HG03439 (cell line): ENCODE results near the gene RABGAP1.
"Not testable (repeated sequence)": the region's sequence is repeated elsewhere in the genome, so short reads cannot be mapped to it uniquely, and the experiment has no call there.

Experiments
- ATAC-seq: cut with Tn5 transposase; IDR thresholded peaks from one replicate; pipeline ENCODE4 v1.9.1; 2021; ENCODE audit warnings: mild to moderate bottlenecking, moderate library complexity; ENCODE audit not compliant: unreplicated experiment

Gene RABGAP1

DNA sequence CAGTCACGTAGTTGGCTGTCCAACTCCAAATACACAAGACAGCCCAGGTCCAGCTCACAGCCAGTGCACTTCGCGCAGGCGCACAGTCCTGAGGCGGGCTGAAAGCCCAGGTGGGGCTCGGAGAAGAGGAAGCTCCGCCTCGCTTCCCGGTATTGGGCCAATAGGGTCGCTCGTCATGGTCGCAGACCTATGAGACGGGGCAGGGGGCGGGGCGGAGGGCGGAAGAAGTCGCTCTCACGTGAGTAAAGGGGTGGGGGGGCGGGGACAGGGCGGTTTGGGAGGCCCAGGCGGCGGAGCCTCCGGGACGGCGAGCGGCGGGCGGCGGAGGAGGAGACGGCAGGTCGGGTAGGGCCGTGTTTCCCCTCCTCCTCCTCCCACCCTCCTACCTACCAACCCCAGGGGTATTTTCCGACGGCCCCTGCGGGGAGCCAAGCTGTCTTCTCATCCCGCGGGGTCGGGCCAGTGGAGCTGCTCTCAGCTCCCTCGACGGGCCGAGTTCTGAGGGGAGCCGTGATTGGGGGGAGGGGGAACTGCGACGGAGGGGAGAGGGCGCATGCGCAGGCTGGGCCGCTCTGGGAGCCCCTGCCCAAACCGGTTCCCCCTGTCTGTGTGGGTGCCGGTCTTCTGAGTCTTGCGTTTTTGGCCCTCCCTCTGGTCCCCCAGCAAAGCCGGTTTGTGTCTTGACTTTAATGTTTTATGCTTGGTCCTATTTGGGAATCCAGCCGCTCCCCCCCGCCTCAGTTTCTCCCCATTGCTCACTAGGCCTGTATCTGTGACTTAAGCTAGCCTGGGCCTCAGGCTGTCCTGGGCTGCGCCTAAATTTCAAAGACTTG is at the start of gene RABGAP1:
Gene RABGAP1 (plus strand): TSS at position 272 of the 833 bp plus-strand sequence. CDS start 16,040 bp downstream, outside the sequence.
- peak; percentile 97 for ATAC-seq

DNA sequence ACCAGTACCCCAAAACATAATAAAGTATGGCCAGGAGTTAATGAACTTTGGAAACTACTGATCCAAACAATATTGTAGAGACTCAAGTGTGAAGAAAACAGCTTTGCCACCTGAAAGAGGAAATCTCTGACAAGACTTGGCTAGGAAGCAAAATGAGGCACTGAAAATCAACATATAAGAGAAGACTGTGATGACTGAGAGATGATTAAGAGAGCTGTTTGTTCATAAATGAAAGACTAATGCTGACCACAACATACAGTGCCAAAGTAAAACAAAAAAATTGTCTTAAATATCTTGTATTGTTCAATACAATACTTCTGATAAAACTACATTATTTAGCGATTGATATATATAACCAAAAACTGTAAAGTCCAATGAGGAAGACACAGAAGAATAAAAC is 42.9 kb upstream of the RABGAP1 start:
- no peak for ATAC-seq

DNA sequence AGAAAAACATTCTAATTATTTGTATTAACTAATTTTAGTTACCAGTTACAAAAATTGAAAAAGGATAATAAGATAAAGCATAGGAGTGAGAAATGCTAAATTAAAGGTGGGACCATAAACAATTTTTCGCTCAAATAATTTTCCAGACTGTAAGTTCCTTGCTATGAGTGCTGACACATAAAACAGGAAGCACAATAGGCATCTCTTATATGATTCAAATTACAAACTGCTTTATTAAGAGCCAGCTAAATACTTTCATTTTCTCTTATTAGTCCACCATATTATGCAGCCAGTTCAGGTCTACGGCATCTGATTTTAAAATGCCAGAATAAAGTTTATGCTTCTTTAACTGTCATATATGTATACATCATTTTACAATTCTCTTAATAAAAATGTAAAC is 40.0 kb upstream of the RABGAP1 start:
- no peak for ATAC-seq

DNA sequence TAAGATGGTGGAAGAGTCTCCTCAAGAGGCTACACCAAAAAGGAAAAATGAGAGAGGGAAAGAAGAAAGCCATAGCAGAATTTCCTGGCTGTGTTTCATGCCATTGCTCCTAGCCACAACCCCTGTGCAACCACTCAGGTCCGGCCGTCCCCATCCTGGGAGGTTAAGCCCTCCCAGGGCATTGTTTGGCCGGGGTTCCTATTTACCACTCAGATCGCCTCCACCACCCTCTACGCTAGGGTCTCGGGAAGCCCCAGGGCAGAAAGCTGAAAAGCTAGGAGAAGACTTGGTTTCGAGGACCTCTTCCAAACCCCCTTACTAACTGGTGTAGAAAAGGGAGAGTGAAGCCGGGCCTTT is 36.4 kb upstream of the RABGAP1 start:
- ATAC-seq, result peak; percentile 27

DNA sequence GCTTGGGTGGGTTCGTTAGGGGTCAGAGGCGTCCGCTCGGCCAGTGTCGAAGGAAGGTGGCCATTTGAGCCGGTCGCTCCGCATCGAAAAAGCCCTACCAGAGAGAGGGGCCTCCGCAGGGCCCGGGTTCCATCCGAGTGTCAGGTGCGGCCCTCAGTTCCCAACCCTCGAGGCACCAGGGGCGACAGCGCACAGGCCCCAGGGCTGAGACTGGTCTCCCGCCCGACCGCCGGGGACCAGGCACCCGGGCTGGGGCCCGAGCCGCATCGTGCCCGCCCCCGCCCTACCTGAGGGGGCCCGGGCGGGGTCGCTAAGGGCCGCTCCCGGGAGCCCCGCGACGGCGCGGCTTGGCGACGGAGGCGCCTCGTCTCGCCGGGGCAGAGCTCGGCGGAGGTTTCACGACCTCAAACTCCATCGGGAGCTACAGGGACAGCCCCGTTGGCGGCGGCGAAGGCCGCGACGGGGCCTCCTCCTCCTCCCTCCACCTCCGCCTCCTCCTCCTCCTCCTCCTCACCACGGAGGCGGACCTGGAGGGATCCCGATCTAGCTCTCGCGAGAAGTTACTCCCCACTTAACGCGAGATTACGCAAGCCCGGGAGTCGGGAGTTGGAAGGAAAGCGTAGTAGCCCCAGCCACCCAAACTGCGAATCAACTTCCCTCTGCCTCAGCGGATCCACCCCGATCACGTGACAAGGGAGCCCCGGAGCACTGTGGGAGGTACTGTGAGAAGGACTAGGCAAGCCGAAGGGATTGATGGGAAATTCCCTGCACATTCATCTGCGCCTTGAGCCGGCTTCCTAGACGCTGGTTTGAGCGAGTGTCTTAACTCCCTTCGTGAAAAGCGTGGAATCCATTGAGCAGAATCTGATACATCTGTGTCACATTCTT is 35.8 kb upstream of the RABGAP1 start, which contains the start of gene RC3H2:
Gene RC3H2 (minus strand): TSS at position 537 of the 888 bp plus-strand sequence. CDS start 7,850 bp downstream, outside the sequence.
- peak; percentile 90 for ATAC-seq

DNA sequence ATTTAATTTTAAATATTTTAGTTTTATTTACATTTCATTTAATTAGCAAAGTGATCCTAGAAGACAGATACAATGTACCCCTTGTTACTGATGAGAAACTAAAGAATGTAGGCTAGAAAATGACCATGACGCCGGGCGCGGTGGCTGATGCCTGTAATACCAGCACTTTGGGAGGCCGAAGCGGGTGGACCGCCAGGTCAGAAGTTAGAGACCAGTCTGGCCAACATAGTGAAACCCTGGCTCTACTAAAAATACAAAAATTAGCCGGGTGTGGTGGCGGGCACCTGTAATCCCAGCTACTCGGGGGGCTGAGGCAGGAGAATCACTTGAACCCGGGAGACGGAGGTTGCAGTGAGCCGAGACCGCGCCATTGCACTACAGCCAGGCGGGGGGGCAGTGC is 34.7 kb upstream of the RABGAP1 start:
- ATAC-seq, result not testable (repeated sequence)

DNA sequence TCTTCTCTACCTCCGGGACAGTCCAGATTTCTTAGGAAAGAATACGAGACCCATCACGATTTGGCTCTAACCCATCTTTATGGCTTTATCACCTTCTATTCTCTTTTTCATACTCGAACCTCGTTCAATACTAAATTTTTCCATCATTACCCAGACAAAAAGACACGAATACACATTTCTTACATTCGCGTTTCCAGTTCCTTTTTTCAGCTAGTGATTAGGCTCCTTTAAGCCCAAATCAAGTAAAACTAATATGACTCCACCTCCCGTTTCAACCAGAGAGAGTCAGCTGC is 28.2 kb upstream of the RABGAP1 start:
- ATAC-seq, result no peak

DNA sequence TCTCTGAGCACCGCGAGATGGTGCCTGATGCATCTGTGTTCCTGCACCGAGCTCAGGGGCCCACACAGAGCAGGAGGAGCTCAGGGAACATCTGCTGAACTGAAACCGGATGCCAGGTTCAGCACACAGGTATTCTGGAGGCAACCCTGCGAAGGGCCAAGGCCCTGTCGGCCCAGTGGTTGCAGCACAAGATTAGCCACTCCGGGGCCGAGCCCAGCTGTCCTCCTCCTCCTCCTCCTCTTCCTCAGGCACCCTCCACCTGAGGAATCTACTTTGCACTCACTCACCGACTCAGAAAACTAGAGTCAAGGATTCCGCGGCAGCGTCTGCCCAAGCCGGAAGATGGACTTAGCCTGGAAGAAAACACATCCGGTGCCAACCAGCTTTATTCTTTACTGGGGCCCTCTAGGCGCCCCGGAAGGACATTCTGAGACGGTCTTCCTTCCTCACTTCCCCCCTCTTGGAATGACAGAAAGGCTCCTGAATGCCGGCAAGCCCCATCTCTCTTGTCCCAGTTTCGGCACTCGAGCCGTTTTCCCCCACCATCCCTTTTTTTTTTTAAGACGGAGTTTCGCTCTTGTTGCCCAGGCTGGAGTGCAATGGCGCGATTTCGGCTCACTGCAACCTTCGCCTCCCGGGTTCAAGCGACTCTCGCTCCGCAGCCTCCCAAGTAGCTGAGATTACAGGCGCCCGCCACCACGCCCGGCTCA is 27.7 kb upstream of the RABGAP1 start, which contains the start of gene ZBTB6:
Gene ZBTB6 (minus strand): TSS at position 360 of the 710 bp plus-strand sequence. CDS start 1,251 bp downstream, outside the sequence.
- peak; percentile 95 for ATAC-seq

DNA sequence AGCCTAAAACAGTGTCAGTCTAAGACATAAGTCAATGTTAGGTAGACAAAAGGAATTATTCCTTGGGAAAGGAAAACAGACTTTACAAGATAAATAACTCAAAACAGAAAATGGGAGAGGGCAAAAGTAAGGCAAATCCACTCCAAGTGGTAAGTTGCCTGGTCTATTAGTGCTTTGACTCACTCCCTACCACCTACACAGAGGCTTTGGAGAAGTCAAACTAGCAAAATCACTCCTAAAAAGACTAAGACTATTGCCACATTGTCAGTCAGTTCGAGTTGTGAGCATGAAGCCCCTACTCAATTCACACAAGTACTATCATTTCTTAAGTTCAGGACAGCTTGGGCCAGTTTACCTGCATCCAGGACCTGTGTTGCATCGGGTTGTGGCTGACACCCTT is 22.5 kb upstream of the RABGAP1 start:
- ATAC-seq, result no peak

DNA sequence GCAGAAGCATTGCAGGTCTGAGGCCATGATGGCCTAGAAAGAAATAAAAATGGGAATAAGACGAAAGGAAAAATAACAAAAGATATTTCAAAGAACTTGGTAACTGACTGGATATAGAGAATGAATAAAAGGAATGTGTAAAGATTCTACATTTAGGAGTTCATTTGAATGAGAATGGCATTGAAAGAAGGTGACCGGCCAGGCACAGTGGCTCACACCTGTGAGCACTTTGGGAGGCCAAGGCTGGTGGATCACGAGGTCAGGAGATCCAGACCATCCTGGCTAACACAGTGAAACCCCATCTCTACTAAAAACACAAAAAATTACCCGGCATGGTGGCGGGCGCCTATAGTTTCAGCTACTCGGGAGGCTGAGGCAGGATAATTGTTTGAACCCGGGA is 18.1 kb upstream of the RABGAP1 start:
- ATAC-seq, result no peak

DNA sequence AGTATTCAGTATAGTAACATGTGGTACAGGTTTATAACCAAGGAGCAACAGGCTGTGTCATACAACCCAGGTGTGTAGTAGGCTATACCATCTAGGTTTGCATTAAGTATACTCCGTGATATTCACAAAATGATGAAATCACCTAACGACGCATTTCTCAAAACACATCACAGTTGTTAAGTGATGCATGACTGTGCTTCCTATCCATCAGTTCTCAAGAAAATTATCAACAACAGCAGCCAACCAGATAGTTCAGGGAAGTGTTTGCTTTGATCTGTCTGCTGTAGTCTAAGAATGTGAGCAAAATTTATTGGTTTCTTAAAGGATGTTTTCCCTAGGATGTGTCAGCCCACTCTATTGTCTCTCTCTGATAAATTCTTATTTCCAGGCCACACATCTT is 16.9 kb upstream of the RABGAP1 start:
- no peak for ATAC-seq

DNA sequence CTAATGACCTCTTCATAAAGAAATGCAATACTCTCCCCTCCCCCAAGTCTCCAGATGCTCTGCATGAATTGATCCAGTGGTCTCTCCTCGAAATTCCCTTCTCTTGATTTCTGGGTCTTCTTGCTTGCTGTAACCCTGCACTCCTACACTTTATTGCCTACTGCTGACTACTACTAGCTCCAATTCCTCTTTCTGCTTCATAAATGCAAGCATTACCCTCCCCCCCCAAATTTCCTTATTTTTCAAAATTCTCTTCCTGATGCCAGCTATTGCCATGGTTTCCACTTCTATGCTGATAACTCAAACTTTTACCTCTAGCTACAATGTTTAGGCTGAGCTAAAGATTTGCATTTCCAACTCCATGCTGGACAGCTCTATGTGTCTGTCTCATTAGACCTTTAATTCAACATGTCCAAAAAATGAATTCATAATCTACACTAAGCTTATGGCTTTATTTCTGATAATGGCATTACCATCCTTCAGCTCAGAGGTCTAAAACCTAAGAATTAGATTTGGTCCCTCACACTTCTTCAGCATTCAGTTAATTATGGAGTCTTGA is 10.9 kb upstream of the RABGAP1 start:
- ATAC-seq, result no peak

DNA sequence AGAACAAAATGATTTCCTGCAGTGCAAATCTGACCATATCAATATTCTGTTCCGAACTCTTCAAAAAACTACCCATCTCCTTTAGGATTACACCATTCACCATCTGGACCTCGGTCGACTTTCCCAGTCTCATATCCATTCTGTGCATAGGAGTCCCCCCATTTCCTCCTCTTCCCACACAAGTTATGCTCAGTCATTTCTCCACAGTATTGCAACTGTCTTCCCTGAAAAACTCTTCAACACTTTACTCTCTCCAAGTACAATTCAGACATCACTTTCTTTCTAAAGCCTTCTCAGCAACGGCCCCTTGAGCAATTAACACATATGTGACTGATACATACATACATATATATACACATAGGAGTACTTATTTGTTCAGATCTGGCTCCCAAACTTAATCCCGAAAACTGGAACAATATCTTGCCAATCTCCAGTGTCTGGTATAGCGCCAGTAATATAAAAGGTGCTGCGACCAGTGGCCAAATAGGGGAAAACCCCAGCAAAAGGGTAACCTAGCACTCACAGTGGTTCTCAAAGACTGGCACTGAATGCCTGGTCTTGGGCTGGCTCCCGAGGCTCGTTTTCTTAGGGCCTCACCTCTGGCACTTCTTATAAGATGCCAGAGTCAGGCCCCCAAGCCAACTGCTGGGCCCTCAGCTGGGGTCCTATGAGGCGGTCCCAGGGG is 10.1 kb upstream of the RABGAP1 start:
- no peak for ATAC-seq

DNA sequence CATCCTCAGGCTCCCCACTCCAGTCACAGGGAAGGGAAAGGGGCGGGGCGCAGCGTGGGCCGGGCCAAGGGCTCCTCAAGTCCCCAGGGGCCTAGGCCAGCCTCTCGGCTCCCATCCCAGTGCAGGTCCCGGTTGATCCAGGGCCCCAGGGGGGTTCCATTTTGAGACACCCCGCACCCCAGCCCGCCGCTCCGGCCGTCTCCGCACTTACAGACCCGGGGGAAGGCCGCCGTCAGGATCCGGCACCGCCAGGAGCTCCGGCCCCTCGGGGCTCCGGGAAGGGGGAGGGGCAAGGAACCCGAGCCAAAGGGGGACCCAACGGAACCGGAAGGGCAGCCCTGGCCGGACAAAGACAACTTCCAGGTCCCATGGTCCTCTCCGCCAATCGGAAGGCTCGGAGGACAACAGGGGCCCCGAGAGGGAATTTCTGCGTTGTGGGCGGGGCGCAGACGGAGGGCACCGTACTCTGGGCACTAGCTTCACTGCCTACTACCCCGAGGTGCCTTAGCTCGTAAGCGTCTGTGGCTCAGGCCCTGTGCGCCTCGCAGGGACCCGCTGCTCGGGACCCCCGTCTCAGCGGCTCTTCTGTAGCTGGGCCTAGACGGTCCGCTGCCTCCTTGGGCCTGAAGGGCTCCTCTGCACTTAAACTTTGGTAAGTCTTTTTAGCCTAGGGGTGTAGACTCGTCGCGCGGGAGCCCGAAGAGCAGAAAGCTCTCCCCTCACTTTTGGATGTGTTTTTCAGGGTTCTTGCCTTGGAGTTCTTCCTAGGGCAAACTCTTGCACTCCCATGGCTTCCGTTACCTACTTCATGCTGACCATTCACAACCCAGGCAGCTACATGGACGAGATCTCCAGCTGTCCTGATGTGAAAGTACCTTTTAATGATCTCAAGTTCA is 9.3 kb upstream of the RABGAP1 start, which contains the start of gene ZBTB26:
Gene ZBTB26 (minus strand): TSS at position 287 of the 896 bp plus-strand sequence. CDS start 11,578 bp downstream, outside the sequence.
- ATAC-seq, result peak; percentile 95

DNA sequence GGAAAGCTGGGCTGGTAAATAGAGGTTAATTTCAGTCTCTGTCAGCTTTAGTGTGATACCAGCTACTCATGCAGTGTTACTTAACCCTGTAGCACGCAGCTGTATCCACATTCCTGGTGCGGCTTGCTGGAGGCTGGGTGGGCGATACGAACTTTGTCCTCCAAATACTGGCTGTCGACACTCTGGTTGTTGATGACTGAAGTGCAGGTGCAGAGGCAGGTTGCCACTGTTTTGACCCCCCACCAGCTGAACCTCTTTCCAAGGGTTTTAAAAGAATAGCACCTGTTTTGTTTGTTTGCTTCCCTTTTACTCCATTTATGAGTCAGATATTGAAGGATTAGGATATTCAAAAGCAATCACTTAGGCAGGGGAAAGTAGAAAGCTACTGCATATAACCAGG is 4.4 kb upstream of the RABGAP1 start:
- ATAC-seq, result no peak

DNA sequence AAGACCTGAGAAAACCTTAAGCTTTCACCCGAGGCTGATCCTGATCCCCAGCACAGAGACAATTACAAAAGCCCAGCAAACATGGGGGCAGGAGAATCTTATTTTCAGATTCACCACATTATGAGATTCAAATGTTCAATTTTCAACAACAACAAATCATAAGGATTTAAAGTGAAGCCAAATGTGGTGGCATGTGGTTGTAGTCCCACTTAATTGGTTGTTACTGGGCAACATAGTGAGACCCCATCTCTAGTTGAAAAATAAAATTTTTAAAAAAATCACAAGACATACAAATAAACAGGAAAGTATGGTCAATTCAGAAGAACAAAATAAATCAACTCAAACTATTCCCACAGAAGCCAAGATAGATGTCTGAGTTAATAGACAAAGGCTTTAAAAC is 3.9 kb upstream of the RABGAP1 start:
- no peak for ATAC-seq

DNA sequence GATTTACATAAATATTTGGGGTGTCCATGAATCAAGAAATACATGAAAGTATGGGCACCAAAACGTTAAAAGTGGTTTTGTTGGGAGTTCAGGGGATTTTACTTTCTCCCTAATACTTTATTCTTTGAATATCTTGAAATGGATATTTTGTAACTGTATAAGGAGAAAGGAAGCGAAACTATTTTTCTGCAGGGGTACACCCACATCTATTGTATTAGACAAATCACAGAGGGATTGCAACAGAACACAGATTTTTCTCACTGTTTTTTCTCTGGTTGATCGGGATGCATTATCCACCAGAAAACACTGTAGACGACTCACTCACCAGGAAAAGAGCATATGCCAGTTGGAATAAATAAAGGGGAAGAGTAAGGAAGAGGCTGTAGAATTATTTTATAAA is 1.2 kb upstream of the RABGAP1 start:
- ATAC-seq, result no peak

DNA sequence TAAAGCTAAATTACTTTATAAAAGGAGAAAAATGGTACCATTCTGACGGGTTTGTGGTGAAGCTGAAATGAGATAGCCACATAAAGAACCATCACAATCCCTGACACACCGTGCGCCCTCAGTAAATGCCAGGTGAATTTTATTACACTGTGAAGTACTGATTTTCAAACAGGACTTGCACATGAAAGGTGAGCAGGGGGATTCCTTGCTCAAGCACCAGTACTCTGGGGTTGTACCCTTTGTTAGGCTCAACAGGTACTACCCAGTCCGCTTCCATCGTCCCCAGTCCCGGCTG is 419 bp upstream of the RABGAP1 start:
- no peak for ATAC-seq

DNA sequence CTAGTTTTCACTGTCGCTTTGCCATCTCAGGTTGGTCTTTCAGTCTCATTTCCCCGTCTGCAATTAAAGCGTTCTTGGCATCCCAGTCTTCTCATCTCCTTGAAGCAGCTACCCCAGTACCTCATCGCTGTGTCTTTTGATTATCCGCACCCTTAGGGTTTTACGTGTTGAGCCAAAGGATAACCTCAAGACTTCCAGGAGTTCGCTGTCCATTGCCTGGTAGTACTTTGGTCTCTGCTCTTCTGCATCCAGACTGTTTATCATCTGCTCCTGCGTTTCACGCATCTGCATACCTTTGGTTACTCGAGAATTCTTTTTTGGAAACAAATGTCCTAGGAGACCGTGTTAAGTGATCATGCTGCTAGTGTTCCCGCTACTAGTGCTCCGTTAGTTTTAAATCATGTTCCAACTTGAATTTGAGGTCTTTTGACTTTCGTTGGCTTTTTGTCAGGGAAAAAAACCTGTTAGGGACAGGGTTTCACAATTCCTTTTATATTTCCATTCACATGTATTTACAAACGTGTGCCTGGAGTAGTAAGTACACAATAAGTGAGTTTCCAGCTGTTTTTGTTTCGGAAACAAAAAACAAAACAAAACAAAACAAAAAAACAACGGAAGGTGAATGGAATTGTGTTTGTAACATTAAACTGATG is 888 bp downstream of the RABGAP1 start:
- ATAC-seq, result peak; percentile 4
